Kidney tubule cell (primary cell): ENCODE data around the gene ABO.
"Not testable (repeated sequence)": the region's sequence is repeated elsewhere in the genome, so short reads cannot be mapped to it uniquely, and the experiment has no call there.

Experiments
- DNase-seq: peaks from one replicate; pipeline ENCODE4 v3.0.0-alpha.2; 2018; ENCODE audit warnings: low spot score

ABO gene

DNA sequence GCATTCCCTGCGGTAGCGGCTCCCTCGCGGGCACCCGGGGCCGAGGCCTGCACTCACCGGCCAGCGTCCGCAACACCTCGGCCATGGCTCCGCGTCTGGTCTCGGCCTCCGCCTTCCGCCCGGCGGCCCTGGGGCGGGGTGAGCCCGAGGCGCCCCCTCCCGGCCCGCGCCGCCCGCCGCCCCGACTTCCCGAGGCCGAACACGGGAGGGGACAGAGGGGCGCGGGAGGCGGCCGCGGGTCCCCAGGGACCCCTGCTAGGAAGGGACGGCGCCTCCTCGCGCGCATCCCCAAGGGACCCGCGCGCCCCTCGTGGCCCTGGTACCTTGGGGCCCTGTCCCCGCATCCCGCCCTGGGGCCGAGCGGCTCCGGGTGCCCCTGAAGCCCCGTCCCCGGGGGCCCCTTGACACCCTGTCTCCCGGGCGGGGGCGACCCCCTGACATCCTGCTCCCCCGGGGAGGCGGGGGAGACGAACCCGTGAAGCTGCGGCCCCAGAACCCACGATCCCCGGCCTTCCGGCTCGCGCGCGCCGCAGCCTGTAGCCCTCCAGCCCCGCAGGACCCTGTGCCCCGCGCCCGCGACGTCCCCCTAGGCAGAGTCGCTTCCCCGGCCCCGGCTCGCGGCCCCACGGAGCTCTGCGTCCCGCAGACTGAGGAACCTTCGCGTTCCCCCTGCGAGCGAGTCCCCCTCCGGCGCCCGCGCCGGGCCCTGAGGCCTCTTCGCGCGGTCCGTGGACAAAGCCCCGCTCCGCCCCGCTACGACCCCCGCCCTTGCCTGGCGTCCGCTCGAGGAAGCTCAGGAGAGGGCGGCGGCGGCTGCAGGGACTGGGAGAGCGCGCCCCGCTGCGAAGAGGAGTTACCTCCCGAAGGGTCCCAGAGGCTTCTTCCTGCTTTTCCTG lies at the start of gene ABO:
ABO (minus strand) TSS at position 97 of the 896 bp plus-strand sequence.
- DNase-seq = peak; percentile 47

DNA sequence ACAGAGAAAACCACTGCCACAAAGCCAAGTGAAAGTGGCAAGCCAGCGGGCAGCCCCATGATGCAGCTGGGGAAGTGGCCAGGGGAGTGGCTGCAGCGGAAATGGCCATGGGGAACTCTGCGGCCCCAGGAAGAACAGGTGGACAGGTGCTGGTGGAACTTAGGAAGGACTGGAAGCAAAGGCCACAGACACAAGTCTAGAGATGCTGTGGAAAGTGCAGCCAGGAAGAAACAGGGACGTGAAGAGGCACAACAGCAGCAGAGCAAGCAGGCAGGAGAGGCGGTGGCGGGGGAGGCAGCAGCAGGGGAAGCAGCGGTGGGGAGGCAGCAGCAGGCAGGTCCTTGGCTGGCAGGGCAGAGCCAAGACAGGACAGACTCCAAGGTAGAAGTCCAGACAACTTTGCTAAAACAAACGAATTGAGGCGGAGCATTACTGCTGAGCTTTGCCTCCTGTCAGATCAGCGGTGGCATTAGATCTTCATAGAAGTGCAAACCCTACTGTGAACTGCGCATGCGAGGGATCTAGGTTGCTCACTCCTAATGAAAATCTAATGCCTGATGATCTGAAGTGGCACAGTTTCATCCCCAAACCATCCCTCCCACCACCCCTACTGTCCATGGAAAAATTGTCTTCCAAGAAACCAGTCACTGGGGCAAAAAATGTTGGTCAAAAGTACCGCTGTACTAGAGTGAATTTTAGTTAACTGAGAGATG lies 49.1 kb upstream of the ABO start:
- DNase-seq = no peak

DNA sequence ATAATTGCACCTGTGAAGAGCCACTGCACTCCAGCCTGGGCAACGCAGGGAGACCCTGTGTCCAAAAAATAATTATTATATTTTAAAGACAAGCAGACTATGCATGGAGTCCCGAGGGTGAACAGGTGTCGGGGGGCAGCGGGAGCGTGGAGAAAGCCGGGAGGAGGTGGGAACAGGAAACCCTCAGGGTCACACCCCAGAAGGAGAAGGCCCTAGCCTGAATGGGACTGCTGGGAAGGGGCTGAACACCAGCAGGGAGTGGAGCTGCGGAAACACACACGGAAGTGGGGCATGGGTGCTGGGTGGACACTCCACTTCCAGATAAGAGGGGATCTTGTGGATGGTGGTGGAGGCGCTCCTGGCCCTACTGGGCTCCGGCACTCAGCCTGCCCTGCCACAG lies 48.2 kb upstream of the ABO start:
- DNase-seq = no peak

DNA sequence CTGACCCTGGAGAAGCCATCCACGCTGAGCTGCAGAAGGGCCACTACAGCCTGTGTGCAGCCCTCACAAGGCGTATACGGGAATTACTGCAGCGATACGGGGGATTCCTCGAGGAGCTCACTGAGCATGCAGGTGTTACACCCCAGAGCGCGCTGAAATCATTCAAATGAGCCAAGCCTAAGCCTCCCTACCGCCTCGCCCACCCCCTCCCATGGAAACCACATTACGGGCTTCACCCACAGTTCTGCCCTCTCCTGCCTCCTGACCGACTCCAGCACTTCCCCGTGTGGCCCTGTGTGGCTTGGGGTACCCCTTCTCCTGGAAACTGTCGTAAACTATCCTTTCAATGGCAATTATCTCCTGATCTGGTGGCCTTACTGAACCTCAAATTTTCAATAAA lies 47.7 kb upstream of the ABO start:
- DNase-seq = no peak

DNA sequence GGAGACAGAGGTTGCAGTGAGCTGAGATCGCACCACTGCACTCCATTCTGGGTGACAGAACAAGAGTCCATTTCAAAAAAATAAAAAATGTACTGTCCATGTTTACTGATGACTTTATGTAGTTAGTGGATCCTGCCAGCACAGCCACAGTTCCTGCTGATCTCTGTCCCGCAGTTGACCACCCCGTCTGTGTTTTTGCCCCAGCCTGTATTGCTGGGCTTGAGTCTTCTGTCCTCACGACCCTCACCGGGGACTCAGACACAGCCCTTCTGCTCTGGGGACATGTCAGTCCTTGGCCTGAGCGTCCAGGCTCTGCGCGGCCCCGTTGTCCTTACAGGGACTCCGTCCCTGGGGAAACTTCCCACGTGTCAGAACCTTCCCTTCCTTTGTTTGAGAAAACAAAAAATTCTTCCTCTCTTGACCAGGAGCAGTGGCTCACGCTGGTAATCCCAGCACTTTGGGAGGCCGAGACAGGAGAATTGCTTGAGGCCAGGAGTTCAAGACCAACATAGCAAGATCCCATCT lies 46.5 kb upstream of the ABO start:
- DNase-seq = no peak

DNA sequence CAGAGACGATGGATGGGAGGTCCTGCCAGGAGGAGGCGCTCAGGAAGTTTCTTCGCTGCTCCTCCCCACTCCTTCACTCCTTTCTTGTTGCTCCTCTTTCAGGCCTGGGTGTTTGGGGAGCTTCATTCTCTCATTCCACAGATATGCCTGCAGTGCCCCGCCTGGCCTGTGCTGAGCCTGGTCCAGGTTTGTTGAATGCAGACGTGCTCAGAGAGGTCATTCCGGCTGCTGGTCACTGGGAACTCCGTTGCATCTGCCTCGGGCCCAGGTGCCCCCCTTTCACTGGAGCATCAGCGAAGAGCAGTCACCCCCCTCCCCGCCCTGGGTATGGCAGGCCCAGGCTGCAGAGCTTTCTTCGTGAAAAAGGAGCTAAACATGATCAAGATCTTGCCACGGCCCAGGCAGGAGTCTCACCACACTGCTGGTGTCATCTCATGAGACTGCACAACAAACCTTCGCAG lies 45.5 kb upstream of the ABO start:
- no peak for DNase-seq

DNA sequence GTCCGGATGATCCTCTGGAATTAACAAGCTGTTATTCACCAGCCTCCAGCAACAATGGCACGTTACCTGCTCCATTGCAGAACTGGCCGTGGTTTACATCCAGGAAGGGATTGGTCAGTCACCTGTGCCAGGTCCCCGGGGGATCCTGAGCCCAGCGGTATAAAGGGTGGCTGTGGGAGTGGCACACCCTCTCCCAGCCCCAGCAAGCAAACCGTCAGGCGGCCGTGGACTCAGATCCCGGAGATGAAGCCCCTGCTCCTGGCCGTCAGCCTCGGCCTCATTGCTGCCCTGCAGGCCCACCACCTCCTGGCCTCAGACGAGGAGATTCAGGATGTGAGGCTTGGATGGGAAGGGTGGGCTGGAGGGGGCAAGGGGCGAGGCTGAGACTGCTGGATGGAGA lies 42.5 kb upstream of the ABO start:
- DNase-seq = not testable (repeated sequence)

DNA sequence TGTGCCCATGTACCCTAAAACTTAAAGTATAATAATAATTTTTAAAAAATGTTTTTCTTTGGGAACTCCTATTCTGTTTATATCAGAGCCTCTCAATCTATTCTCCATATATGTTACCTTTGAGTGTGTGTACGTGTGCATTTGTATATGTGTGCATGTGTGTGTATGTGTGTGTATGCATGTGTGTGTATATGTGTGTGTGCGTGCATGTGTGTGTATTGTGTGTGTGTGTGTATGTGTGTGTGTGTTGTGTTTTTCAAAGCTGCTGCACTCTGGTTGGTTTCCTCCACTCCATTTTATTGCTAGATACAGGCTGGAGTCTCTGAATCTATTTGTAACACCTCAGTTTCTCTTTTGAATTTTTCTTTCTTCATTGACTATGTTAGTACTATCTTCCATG lies 41.0 kb upstream of the ABO start:
- no peak for DNase-seq

DNA sequence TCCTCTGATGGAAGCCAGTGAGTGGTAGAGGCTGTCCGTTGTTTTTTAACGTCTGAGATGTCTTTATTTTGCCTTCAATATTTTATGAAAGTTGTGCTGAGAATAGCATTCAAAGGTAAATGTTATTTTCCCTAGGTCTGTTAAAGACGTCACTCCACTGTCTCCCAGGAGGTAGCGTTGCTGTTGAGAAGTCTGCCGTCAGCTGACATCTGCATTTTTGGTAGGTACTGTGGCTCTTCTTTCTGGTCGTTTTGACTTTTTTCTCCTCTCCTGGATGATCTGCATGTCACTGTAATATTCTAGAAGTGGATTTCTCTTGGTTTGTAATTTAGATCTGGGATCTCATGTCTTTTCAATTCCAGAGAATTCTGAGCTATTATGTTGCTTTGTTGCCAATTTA lies 34.6 kb upstream of the ABO start:
- DNase-seq = no peak

DNA sequence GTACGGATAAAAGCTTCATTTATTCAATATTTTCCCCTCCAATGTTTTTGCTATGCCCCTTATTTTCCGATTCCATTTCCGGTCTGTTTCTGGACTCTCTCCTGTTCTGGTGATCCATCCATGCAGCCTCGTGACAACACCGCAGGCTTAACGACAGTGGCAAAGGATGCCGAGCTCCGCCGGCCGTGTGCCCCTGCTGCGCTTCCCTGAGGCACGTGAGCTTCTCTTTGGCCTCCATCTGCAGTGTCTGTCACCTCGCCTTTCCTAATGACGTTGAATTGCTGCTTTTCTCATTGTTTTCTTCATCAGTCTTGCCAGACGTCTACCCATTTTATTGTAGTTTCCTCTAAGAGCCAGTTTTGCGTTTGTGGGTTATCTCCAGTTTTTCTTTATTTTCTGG lies 32.3 kb upstream of the ABO start:
- DNase-seq = no peak

DNA sequence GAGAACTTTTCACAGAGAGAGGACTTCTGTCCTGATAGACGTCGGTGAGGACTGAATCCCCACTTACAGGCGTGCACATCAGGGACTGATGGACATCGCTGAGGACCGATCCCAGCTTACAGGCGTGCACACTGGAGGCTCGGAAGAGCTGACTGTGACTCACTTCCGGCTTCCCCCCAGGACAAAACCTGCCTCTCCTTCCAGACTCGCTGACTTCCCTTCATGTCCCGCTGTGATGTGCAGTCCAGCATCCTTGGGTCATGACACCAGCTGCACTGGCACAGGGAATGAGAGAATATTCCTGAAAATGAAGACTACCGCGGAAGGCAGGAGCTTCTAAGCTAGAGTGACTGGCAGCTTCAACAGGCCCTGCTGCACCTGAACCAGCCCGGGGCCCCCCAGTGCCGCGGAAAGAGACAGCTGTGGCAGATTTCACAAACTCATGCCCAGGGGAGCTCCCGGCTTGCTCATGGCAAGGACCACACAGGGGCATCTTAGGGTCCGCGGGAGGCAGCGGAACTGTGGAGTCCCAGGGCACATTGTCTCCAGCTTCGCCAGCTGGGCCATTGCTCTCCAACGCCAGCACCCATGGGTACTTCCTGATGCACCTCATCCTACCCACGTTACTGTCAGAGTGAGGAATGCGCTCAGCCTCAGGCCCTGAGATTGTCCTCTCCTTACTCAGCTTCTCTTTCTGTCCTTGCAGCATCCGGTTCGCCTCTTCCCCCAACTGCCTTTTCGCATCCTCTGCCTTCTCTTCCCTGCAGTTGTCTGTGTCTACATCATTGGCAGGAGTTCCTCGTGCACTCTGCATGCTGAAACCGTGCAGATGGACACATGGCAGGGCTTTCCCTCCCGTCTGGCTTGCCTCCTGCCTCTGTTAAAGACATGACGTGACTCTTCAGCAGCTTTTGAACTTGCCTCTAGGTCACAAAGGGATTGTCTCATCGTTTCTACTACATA lies 31.5 kb upstream of the ABO start:
- DNase-seq = no peak

DNA sequence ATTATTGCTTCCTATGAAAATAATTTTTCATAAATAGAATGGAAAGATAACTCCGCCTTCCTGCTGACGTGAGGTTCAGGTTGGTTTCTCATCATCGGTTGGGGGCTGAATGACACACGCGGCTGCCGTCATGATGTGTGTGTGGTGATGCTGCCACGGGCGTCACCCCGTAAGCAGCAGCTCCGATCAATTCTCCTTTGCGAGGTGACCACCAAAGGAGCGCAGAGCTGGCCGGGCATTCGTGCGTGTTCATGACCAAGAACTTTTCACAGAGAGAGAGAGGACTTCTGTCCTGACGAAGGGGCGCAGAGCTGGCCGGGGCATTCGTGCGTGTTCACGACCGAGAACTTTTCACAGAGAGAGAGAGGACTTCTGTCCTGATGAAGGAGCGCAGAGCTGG lies 30.7 kb upstream of the ABO start:
- no peak for DNase-seq

DNA sequence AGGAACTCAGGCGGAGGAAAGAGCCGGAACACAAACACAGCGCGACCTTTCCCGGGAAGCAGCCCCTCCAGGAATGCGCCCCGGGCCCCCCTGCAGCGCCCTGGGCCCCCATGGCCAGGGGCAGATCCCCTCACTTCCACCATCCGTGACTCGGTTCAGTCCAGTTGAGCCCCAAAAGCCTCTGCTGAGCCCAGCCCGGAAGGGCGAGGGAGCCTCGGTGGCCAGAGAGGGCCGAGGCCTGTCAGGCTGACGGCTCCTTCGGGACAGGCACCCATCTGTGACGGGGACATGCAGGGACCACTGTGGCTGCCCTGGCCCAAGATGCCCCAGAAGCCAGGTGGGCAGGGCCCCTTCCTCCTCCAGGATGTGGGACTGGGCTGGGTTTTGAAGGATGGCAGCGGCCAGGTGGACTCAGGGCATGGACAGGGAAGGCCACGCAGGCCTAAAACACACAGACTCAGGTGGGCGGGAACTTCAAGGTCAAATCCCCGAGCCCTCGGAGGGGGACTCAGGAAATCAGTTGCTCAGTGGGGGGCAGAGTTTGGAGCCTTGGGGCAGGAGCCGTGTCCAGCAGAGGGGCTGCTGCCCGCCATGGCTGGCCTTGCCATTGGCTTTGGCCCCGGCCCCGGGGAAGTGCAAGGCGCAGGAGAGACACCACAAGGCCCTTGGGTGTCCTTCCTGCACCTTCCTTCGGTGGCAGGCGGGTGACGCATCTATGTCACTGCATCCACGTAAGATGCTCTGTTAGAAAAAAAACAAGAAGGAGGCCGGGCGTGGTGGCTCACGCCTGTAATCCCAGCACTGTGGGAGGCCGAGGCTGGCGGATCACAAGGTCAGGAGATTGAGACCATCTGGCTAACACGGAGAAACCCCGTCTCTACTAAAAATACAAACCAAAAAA lies 29.7 kb upstream of the ABO start:
- DNase-seq = no peak

DNA sequence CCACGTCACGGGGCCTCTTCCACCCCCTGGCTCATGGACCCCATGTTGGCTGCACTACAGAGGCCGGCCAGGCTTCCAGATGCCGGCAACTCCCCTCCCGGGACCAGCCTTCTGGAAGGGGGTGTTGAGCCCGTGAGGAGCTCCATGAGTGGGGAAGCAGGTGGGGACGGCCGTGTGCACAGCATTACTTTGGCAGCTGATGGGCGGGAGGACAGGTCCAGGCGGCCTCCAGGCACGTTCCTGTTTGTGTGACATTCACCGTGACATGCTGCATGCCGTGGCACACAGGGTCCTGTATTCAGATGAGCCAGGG lies 29.1 kb upstream of the ABO start:
- DNase-seq = no peak

DNA sequence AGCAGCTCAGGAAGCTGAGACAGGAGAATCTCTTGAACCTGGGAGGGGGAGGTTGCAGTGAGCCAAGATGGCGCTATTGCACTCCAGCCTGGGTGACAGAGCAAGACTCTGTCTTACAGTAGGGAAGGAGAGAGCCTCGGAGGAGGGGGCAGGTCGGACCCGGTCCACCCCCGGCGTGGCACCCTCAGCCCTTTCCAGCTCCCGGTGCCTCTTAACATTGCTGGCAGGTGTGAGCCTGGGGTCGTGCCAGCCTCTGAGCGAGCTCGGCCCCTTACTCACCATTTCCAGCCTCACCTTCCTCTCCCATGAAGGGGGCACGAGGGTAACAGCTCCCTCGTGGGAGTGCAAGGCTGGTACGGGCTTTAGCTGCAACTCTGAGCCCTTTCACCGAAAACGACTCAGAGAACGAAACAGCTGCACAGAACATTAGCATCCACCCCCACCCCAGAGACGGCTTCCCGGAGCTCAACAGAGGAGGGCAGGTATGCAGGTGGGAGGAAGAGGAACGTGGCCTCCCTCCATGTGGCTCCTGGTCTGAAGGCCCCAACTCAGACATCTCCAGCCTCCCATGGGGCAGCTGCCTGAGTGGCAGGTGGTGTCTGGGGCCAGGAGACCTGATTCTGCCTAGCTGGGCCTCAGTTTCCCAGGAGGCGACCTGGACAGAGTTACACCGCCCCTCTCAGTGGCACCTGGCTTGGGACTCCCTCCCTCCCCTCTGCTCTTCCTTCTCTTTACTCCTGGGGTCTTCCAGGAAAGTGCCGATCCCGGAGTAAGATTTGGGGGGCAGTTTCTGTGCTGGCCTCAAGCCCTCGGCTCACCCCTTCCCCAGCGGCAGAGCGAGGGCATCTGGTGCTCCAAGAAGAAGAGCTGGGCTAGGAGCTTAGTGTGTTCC lies 28.5 kb upstream of the ABO start:
- DNase-seq = no peak

DNA sequence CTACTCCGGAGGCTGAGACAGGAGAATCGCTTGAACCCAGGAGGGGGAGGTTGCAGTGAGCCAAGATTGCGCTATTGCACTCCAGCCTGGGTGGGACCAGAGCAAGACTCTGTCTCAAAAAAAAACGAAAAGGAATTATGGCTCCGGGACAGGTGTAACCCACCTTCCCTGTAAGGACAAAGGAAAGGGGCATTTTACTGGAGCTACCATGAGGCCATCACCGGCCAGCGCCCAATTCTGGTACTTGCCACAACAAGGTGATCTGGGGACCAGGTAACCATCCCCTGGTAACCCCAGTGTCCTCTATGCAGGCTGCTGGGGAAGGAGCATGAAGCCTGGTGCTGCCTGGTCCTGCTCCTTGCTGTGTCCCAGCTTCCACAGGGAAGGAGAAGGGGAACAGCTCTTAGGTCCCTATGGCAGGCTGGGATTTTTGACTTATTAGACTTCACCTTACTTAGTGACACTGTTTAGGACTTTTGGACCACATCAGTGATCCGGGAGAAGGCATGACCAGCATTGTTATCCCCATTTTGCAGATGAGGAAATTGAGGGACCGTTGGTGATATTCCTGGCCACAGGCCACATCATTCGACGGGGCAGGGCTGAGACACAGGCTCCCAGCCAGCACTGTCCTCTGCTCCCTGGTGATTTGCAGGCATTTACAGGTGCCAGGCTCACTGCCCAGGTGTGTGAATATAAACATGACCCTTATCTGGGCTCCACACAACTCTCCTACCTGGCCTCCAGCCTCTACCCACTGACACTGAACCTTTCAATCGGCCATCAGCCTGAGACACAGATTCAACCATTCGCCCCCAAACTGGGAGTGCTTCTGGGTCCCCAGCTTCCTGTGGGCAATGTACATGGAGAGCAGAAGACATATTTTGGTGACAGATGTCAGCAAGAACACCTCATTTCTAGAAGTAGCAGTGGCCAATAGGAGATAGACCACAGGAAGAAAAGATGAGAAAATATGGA lies 26.5 kb upstream of the ABO start:
- DNase-seq = no peak

DNA sequence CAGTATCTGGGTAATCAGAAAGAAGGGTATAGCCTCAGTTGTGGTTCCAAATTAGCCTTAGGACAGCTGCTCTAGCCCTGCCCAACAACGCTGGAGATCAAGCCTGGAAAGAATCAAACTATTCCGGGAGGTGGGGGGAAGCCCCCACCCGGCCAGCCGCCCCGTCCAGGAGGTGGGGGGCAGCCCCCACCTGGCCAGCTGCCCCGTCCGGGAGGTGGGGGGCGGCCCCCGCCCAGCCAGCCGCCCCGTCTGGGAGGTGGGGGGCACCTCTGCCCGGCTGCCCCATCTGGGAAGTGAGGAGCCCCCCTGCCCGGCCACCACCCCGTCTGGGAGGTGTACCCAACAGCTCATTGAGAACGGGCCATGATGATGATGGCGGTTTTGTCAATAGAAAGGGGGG lies 25.0 kb upstream of the ABO start:
- not testable (repeated sequence) for DNase-seq

DNA sequence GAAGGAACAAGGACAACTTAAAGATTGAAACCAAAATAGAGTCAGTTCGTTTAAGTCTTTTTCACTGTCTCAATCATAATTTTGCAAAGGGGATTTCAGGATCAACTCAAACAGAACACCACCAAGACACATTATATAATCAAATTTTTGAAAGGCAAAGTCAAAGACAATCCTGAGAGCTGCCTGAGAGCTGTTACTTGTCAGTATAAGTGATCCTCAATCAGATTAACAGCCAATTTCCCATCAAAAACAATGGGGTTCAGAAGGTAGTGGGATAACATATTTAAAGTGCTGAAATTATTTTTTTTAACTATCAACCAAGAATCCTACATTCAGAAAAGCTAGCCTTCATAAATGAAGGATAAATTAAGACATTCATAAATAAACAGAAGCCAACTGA lies 19.3 kb upstream of the ABO start:
- DNase-seq = no peak

DNA sequence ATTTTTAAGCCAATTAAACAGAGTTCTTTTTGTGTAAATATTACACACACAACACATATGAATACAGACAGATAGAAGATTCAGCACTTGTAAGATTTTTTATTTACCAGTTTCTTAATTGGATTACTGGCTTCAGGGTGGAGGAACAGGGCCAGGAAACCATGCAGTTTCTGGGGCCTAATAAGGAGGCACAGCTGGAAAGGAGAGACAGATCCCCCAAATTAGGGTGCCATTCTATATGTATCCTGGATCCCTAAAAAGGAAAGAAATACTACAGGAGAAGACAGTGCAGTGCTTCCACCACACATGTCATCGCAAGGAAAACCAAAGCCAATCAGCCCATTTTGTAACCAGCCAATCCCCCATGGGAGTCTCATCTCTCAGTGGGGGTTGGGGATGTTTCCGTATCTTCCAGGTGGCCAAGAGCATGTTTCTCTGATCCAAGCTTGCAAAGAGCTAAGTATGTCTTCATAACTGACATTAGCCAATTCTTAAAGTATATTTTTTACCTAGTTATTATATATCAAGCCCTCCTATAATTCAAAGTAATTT lies 15.8 kb upstream of the ABO start:
- DNase-seq = no peak
